Inferior parietal cortex (tissue), 1 donor: ENCODE measurements around the gene ETHE1.

Experiments
- DNase-seq: peaks from one replicate; pipeline ENCODE4 v3.0.0-alpha.2; 2016; ENCODE audit errors: extremely low spot score

Gene ETHE1, protein sequence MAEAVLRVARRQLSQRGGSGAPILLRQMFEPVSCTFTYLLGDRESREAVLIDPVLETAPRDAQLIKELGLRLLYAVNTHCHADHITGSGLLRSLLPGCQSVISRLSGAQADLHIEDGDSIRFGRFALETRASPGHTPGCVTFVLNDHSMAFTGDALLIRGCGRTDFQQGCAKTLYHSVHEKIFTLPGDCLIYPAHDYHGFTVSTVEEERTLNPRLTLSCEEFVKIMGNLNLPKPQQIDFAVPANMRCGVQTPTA

GRCh38 chr19:43526884-43527859, at the start of gene ETHE1:
Gene ETHE1 (minus strand): TSS chr19:43527201. CDS start chr19:43527177, 24 bp downstream.
- DNase-seq, result peak; percentile 68

- no peak for DNase-seq
Observed at GRCh38 chr19:43575955-43576878, 49.2 kb upstream of the ETHE1 start.

GRCh38 chr19:43575156-43575950, 48.4 kb upstream of the ETHE1 start, which contains the start of the genes PINLYP and XRCC1:
Gene PINLYP (plus strand): TSS chr19:43575801. CDS start chr19:43577192, 1,391 bp downstream.
Gene XRCC1 (minus strand): TSS chr19:43575527. CDS start chr19:43575458, 69 bp downstream.
- DNase-seq, result peak; percentile 97

- no peak for DNase-seq
Observed at GRCh38 chr19:43574424-43575155, 47.6 kb upstream of the ETHE1 start.

GRCh38 chr19:43572171-43572588, 45.2 kb upstream of the ETHE1 start:
- no peak for DNase-seq

DNA sequence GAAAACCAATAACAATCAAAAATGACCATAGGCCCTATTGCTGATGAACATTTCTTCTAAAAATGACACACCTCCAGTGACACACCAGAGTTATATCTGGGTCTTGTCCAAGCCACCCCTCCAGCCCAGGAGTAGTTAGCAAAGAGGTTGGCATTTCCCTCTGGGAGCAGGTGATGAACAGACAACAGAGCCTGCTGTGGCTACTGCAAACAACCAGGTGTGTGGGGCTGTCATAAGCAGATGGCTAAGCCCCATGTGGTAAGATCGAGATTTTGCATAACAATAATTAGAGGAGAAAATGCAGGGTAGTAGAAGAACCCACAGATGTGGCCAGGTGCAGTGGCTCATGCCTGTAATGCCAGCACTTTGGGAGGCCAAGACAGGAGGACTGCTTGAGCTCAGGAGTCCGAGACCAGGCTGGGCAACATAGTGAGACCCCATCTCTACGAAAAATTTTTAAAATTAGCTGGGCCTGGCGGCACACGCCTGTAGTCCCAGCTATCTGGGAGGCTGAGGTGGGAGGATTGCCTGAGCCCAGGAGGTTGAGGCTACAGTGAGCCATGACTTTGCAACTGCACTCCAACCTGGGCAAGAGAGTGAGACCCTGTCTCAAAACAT, 43.3 kb upstream of the ETHE1 start:
- no peak for DNase-seq

DNA sequence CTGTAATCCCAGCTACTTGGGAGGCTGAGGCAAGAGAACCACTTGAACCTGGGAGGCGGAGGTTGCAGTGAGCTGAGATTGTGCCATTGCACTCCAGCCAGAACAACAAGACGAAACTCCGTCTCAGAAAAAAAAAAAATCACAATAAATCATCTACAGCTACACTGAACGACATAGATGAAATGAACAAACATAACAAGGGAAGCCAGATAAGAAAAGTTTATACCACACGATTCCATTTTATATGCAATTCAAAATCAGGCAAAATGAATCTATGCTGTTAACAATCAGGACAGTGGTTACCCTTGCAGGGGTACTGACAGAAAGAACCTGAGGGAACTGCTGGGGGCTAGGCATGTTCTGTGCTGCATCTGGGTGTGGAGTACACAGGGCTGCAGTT, 42.7 kb upstream of the ETHE1 start:
- DNase-seq, result no peak

- DNase-seq, result peak; percentile 31
Observed at GRCh38 chr19:43564800-43565199, 37.8 kb upstream of the ETHE1 start.

- no peak for DNase-seq
Observed at GRCh38 chr19:43563816-43564457, 36.9 kb upstream of the ETHE1 start.

DNA sequence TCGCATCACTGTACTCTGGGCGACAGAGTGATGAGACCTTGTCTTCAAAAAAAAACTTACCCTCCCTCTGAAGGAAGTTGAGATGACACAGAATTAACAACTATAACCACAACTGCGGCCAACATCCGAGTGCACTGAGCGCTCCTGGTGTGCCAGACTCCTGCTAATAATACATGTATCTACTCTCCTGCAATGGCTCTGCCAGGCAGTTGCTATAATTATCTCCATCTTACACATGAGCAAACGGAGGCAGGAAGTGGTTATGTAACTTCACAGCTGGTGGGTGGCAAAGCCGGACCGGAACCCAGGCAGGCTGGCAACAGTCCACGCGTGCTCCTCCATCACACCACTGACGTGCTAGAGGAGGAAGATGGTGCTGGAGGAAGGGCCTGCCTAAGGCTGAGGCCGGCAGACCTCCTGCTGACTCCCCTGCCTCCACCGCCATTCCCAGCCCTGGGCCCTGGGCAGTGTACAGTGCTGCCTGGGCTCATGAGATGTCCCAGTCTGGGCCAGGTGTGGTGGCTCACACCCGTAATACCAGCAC, 35.8 kb upstream of the ETHE1 start:
- peak; percentile 78 for DNase-seq

- DNase-seq, result no peak
Observed at GRCh38 chr19:43562226-43562697, 35.3 kb upstream of the ETHE1 start.

DNA sequence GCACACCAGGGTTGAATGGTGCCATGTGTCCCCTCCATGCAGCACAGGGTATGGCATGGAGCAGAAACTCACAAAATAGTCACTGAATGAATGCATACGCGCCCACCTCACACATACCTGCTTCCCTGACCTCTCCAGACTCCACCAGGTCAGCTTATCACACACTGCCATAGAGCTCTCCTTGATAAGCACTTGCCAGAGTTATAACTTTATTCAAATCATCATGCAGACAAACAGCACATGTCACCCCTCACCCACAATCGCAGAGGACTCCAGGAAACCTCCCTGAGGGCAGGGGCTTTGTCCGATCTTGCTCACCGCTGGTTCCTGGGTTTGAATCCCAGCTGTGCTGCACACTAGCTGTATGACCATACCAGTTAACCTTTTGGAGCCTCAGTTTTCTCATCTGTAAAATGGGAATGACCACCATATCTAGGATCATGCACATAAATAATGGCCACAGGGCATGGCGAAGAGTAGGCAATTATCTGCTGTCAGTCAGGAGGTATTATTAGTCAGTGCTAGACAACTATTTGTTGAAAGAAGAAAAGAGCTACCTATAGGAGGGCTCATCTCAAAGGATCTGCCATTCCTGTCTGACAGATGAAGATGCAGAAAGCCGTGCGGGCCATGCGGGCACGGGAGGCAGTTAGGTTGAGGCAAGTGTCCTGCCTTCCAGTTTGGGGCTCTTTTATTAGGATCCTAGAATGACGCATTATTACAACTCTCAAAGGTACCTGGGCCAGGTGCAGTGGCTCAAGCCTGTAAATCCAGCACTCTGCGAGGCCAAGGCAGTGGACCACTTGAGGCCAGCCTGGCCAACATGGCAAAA, 34.4 kb upstream of the ETHE1 start:
- DNase-seq, result no peak

- no peak for DNase-seq
Observed at GRCh38 chr19:43560687-43561086, 33.7 kb upstream of the ETHE1 start.

GRCh38 chr19:43555185-43555770, 28.3 kb upstream of the ETHE1 start:
- peak; percentile 85 for DNase-seq

DNA sequence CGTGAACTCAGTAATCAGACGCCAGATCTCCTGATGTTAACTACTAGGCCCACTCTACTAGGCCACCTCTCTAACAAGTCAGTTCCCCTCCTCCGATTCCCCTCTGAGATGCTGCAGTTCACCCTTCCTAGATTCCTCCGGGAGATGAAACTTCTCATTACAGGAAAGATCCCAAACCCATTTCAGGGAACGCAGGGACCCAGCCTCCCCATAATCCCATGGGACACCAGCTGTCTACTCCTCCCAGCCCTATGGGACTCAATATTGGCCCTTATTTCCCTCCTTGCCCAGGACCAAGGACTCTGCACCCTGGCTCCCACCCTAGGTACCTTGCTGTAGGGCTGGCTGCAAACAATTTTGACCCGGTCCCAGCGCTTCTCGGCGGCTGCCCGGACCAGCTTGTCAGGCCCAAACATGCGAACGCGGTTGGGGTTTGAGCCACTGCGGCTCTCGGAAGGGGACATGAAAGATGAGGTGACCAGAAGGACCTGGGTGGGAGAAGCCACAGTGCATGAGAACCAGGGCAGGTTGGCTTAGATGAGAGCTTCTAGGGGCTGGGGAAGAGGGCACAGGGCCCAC, 27.4 kb upstream of the ETHE1 start:
- no peak for DNase-seq

DNA sequence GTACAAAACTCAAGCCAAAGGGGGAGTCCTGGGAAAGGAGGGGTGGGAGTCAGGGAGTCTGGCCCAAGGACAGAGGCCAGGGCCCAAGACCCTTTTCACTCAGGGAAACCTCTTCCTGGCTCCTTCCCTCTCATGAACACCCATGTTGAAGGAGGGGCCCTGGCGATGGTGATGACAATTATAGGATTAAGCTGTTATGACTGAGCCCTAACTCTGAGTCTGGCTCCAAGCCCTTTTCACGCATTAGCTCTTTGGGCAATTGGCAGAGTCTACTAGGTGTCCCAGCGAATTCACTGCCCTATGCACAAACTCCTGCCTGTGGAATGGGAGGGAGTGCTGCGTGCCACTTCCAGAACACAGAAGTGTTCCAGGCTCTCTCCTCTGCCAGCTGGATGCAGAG, 26.7 kb upstream of the ETHE1 start:
- DNase-seq, result no peak

DNA sequence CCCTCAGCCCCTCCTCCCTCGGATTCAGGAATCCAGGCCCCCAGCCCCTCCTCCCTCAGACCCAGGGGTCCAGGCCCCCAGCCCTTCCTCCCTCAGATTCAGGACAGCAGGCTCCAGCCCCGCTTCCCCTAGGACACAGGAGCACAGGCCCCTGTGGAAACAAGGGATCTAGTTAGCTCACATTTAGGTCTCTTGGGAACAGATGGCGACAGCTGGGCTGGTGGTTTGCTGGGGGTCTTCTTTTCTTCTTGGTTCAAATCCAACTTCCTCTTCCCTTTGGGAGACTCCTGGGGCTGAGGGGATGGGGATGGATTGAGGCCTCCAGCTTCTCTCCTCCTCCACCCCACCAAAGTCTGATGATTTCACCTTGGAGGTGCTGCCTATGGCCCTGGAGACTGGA, 25.6 kb upstream of the ETHE1 start:
- DNase-seq, result no peak
